H1 (cell line): Measurements from ENCODE around the gene SPINT1. TPM values are rescaled to one million over a fixed set of nuclear protein-coding genes. Genes with fewer than 3 reads are reported as not detected.

Experiments used
- polyA plus RNA-seq, 7 experiments: library from polyadenylated mRNA; depleted of rRNA in 3 of 7; stranded (reverse) in 5 of 7; unstranded in 2 of 7; fragments of >200 nt in 5 of 7; fragments of 200-250 nt in 2 of 7; gene quantifications; 1 replicate in 5 of 7; 2 replicates in 1 of 7; 4 replicates in 1 of 7; pipeline versions ENCODE4 v1.2.1 to v1.2.3, GENCODE V29; 2011 to 2013; ENCODE audit warnings: missing spikeins in 2 of 7, mixed read lengths in 2 of 7
- total RNA-seq: library from RNA; stranded (reverse); fragmentation: NEBNext Ultra II Directional; extraction: Animal tissue kit (Norgen Biotek cat#: 25700); gene quantifications from 2 replicates; pipeline ENCODE4 v1.2.1, GENCODE V29; 2021
- TF ChIP-seq, protein P1 (sequence below): fragments of 300-600 bp; sonication (generic); IDR thresholded peaks from 2 replicates; pipeline ENCODE4 v1.7.1; 2012; ENCODE audit warnings: low read length, moderate library complexity, mild to moderate bottlenecking, inconsistent platforms; ENCODE audit not compliant: insufficient replicate concordance

Gene SPINT1
- total and polyA plus RNA-seq, 2 of the 8 experiments (the other 6 are each of a cell fraction or from before 2014, with no cell fraction given), result 117 to 155 TPM

- TF ChIP-seq, protein P1, sequence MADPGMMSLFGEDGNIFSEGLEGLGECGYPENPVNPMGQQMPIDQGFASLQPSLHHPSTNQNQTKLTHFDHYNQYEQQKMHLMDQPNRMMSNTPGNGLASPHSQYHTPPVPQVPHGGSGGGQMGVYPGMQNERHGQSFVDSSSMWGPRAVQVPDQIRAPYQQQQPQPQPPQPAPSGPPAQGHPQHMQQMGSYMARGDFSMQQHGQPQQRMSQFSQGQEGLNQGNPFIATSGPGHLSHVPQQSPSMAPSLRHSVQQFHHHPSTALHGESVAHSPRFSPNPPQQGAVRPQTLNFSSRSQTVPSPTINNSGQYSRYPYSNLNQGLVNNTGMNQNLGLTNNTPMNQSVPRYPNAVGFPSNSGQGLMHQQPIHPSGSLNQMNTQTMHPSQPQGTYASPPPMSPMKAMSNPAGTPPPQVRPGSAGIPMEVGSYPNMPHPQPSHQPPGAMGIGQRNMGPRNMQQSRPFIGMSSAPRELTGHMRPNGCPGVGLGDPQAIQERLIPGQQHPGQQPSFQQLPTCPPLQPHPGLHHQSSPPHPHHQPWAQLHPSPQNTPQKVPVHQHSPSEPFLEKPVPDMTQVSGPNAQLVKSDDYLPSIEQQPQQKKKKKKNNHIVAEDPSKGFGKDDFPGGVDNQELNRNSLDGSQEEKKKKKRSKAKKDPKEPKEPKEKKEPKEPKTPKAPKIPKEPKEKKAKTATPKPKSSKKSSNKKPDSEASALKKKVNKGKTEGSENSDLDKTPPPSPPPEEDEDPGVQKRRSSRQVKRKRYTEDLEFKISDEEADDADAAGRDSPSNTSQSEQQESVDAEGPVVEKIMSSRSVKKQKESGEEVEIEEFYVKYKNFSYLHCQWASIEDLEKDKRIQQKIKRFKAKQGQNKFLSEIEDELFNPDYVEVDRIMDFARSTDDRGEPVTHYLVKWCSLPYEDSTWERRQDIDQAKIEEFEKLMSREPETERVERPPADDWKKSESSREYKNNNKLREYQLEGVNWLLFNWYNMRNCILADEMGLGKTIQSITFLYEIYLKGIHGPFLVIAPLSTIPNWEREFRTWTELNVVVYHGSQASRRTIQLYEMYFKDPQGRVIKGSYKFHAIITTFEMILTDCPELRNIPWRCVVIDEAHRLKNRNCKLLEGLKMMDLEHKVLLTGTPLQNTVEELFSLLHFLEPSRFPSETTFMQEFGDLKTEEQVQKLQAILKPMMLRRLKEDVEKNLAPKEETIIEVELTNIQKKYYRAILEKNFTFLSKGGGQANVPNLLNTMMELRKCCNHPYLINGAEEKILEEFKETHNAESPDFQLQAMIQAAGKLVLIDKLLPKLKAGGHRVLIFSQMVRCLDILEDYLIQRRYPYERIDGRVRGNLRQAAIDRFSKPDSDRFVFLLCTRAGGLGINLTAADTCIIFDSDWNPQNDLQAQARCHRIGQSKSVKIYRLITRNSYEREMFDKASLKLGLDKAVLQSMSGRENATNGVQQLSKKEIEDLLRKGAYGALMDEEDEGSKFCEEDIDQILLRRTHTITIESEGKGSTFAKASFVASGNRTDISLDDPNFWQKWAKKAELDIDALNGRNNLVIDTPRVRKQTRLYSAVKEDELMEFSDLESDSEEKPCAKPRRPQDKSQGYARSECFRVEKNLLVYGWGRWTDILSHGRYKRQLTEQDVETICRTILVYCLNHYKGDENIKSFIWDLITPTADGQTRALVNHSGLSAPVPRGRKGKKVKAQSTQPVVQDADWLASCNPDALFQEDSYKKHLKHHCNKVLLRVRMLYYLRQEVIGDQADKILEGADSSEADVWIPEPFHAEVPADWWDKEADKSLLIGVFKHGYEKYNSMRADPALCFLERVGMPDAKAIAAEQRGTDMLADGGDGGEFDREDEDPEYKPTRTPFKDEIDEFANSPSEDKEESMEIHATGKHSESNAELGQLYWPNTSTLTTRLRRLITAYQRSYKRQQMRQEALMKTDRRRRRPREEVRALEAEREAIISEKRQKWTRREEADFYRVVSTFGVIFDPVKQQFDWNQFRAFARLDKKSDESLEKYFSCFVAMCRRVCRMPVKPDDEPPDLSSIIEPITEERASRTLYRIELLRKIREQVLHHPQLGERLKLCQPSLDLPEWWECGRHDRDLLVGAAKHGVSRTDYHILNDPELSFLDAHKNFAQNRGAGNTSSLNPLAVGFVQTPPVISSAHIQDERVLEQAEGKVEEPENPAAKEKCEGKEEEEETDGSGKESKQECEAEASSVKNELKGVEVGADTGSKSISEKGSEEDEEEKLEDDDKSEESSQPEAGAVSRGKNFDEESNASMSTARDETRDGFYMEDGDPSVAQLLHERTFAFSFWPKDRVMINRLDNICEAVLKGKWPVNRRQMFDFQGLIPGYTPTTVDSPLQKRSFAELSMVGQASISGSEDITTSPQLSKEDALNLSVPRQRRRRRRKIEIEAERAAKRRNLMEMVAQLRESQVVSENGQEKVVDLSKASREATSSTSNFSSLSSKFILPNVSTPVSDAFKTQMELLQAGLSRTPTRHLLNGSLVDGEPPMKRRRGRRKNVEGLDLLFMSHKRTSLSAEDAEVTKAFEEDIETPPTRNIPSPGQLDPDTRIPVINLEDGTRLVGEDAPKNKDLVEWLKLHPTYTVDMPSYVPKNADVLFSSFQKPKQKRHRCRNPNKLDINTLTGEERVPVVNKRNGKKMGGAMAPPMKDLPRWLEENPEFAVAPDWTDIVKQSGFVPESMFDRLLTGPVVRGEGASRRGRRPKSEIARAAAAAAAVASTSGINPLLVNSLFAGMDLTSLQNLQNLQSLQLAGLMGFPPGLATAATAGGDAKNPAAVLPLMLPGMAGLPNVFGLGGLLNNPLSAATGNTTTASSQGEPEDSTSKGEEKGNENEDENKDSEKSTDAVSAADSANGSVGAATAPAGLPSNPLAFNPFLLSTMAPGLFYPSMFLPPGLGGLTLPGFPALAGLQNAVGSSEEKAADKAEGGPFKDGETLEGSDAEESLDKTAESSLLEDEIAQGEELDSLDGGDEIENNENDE, result no peak
Measured at GRCh38 chr15:40836020-40836419, 7.8 kb upstream of the SPINT1 start (continued).
